GM19455 (cell line): ENCODE measurements around the gene MYO9B.

Source experiments
- ATAC-seq: cut with Tn5 transposase; IDR thresholded peaks from one replicate; pipeline ENCODE4 v1.9.1; 2021; ENCODE audit not compliant: unreplicated experiment

Gene MYO9B

DNA sequence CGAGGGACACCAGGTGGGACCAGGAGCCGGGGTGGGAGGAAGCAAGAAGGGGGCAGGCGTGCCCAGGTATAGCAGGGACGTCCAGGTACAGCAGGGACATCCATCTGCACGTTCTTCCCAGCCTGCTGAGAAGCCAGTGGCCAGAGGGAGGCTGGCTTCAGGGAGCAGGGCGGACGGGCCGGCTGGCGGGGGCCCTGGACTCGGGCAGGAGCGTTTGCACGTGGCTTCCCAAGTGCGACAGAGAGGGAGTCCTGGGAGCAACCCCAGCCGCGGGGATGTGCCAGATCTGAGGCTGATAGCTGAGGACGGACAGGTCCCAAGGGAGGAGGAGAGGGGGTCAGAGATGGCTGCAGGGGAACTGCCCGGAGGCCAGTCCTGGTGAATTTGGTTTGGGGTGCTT lies 36.7 kb downstream of the MYO9B start:
- ATAC-seq, result no peak

DNA sequence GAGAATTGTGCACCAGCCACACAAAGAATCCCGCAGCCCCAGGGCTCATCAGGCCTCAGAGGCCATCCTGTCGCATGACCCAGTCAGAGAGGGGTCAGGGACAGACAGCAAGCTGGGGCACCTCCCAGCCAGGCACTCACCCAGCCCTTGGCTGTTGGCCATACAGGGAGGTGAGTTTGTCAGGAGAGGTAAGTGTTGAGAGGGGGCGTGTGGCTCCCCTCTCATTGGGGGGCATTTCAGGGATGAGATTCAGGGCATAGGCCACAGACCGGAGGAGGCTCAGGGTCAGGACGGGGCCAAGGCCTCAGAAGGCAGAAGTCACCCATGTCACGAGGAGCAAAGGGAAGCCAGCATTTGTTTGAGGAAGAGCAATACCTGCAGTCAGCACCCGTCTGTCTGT lies 37.1 kb downstream of the MYO9B start:
- no peak for ATAC-seq

DNA sequence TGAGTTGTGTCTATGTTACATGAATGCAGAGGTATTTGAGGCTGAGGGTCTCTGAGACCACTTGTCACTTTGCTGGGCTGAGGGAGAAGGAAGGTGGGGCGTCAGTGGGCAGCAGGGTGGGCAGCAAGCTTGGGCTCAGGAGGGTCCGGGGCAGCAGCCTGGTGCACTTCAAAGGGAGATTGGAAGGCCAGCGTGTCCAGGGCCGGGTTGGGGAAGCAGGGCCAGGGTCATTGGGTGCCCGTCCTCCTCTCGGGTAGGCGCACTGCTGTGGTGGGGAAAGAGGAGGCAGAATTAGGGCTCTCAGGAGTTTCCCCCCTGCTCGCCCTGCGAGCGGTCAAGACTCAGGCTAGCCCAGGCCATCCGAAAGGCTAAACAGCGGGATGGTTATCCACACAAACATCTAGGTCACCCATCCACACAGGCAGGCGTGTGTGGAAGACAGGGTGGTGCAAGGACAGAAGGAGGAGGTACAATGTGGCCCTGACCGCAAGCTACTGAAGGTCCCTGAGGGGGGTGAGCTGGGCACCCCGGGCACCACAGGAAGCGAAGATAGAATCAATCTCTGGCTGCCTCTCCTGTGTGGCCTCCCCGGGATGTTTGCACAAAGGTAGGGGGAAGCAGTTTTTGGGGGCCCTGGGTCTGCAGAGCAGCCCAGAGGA lies 37.7 kb downstream of the MYO9B start:
- ATAC-seq, result no peak

DNA sequence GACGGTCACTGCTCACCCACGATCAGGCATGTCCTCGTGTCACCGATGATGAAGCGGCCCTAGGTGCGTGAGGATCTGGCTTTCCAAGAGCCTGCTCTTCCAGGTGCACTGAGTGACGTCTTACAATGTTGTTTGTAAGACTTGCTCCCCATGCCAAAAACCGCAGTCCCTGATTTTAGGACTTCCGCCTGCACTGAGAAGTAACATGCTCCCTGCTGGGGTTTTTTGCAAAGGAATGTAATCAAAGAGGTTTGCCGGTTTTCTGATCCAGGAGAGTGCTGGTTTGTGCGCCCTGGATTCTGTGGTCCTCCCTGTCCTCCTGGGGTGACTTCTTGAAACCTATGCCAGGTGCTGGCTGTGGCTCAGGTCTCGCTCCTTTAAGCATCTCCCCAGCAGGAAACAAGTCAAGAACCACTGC lies 38.8 kb downstream of the MYO9B start:
- no peak for ATAC-seq

DNA sequence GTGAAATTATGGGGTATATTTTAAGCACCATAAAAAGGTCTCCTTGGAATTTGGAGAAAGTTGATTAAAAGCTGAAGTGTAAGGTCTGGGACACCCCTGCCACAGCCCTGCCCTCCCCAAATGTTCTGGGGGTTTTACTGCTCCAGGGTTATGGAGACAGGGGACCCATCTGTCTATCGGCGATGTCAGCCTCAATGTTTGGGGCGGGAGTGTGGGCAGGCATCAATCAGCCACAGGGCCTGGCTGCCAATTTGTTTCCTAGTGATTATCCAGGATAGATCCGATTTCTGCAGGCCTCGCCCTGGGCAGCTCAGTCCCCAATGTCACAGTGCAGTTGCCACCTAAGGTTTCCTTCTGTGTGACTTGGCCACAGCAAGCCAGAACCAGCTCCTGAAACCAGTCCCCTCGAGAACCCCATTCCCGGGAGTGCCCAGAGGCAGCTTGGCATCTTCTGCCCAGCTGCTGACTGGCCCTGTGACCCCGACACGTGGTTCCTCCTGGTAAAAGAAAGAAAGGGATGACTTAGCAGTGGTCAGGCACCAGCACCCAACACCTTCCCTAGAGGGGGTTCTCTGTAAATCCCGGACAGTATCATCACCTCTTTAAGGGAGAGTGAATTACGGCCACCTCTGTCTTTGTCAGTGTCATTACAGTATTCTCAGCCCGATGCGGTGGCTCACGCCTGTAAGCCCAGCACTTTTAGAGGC lies 41.6 kb downstream of the MYO9B start:
- ATAC-seq, result no peak

DNA sequence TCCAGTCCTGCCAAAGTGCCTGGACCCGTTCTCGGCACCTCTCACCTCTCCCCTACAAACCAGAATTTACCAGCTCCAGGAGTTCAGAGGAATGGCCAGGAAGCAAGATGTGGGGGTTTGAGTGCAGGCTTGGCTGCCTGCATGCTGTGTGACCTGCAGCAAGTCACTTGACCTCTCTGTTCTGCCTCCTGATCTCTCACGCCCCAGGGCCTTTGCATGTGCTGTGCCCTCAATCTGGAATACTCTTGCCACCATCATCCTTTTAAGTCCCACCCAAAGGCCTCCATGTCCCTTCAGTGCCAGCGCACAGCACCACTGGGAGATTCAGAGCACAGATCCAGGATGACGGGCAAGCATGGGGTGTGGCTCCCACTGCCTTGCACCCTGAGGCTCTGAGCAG lies 43.4 kb downstream of the MYO9B start:
- ATAC-seq, result no peak

DNA sequence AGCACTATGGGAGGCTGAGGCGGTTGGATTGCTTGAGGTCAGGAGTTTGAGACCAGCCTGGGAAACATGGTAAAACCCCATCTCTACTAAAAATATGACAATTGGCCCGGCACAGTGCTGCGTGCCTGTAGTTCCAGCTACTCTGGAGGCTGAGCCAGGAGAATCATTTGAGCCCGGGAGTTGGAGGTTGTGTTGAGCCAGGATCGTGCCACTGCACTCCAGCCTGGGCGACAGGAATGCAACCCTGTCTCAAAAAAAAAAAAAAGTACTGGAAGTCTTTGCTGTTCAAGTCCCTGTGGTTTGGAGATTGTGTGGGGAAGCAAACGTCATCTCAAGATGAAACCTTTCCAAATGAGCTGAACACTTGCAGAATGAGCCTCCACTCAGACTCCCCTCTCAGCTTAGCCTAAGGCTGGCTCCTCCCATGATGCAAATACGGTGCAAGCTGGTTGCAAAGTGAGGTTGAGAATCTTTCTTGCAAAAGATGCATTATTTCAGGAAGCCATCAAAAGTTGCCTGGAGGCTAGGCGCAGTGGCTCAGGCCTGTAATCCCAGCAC lies 46.2 kb downstream of the MYO9B start:
- no peak for ATAC-seq

DNA sequence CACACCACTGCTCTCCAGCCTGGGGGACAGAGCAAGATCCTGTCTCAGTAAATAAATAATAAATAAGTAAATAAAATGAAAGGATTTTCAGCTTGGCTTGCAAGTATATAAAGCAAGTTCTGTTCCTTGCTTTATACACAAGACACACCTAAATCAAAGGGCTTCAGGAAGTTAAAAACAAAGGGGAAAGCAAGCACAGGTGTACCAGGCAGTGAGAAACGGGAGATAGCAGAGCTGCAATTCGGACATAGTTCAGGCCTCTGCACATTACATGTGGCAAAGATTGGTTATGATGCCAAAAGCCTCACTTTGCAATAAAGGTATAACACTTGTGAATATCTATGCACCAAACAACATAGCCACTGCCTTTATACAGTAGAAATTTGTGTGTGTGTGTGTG lies 47.5 kb downstream of the MYO9B start:
- ATAC-seq, result no peak

DNA sequence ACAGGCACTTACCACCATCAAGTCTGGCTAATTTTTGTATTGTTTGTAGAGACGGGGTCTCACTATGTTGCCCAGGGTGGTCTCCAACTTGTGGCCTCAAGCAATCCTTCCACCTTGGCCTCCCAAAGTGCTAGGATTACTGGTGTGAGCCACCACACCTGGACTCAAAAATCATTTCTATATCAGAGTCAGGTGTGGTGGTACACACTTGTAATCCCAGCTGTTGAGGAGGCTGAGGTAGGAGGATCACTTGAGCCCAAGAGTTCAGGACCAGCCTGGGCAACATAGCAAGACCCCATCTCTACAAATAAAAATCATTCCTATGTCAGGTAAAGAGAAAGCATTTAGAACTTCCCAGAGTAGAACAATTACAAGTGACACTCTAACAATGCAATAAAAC lies 48.4 kb downstream of the MYO9B start:
- ATAC-seq, result no peak

DNA sequence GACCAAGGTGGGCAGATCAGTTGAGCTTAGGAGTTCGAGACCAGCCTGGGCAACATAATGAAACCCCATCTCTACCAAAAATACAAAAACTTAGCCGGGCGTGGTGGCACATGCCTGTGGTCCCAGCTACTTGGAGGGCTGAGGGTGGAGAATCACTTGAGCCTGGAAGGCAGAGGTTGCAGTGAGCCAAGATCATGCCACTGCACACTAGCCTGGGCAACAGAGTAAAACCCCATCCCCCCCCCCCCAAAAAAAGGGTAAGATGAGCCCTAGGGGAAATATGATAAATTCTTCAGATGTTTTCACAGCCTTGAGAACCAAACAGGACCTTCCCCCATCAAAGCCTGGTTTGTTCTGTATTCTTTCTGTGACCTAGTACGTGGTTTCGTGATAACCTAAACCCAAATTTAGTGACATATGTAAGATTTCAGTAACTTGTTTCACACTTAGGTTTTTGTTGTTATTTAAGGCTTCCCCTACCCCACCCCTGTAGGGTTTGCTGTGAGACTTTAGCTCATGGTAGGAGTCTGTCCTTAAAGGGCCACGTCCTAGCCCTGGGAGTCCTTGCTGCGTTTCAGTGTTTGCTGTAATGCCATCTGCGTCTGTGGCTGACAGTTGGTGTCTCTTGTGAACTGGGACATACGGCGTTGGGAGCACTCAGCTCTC lies 49.6 kb downstream of the MYO9B start:
- ATAC-seq, result peak; percentile 77

DNA sequence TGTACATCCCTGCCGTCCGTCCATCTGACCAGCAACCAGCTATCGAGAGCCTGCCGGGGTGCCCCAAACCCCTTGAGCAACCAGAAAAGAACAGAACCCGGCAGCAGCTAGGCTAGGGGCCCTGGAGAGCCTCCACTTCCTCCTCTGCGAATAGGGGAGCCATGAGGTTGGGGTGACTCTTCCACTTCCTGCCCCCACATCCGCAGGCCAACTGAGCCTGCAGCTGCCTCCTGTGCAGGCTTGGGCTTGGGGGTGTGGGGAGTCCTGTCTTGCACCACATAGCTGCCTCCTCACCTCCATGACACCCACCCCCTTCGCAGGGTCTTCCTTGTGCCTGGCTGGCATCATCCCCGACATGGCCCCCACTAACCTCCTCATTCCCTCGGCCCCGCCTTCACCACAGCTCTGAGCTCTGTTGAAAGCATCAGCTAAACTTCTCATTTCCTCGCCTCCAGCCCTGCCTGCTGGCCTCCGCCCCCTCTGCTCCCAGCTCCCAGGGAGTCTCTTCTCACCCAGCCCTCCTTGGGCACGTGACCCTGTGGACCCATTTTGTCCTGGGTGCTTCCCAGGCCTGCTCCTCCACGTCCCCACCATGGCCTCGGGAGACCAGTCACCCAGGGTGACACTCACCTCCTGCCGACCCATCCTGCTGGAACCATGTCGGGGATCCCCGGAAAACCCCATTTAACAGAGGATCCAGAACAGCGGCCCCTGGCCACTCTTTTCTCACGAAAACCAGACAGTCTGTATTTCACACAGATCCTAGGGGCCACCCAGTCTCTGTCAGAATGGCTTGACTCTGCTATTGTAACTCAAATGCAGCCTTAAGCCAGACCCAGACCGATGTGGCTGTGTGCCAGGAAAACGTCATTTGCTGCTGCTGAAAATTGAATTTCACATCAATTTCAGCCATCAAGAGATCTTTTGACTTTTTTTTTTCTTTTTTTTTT lies 50.4 kb downstream of the MYO9B start:
- ATAC-seq, result peak; percentile 45

DNA sequence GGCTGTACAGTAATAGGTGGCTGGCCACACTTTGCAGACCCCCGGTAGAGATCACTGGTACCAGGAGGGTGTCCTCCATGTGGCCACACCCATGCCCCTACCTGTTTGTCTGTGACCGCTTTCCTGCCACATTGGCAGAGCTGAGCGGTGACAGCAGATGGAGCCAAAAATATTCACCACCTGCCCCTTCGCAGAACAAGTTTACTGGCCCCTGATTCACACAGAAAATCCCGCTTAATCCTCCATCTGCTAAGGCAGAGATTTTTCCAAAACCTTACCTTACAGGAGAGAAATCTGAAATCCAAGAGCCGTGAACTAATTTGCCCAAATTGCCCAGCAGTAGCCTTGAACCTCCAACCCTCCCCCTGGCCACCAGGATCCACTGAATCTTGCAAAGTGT lies 52.1 kb downstream of the MYO9B start:
- ATAC-seq, result no peak

DNA sequence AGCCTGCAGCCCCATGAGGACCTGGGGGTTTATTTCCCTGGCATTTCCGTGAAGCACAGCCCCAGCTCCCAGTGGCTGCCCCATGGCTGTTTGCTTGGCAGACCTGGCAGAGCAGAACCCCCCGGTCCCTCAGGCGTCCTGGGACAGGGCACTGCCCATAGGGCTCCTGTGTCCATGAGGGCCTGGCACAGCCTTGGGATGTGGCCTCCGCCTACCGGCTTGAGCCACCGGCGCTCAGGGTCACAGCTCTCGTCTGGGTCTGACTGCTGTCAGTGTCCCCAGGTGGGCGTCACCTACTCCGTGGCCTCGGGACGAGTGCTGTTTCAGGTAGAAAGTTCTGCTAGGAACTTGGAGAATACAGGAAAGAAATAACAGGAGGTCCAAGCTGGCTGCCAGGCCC lies 52.8 kb downstream of the MYO9B start:
- ATAC-seq, result no peak

DNA sequence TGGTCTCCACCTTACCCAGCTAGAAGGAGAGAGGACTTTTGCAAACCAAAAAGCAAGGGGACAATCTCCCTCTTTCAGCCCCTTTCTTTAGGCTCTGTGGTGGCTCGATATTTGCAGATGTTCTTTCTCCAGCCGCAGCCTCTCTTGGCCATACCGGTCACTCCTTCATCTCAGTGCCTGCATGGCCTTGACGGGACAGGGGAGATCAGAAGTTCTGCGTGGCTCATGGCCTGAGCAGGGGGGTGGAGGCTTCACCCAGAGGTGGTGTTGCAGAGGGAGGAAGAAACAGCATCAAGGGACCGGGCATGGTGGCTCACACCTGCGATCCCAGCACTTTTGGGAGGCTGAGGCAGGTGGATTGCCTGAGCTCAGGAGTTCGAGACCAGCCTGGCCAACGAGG lies 53.2 kb downstream of the MYO9B start:
- ATAC-seq, result no peak

DNA sequence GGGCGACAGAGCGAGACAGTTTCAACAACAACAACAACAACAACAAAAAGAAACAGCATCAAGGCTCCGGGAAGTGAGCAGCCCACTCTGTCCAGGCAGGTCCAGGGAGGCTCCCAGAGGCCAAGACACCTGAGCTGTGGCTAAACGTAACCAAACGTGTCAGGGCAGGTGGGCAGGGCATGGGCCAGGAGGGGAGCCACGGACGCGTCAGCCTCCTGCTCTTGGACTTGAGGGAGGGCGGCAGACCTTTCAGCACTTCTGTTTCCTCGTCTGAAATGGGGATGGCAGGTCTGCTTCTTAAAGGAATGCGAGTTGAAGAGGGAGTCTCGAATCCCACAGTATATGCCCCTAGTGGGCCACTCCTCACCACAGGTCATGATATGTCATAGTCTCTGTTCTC lies 53.8 kb downstream of the MYO9B start:
- no peak for ATAC-seq

DNA sequence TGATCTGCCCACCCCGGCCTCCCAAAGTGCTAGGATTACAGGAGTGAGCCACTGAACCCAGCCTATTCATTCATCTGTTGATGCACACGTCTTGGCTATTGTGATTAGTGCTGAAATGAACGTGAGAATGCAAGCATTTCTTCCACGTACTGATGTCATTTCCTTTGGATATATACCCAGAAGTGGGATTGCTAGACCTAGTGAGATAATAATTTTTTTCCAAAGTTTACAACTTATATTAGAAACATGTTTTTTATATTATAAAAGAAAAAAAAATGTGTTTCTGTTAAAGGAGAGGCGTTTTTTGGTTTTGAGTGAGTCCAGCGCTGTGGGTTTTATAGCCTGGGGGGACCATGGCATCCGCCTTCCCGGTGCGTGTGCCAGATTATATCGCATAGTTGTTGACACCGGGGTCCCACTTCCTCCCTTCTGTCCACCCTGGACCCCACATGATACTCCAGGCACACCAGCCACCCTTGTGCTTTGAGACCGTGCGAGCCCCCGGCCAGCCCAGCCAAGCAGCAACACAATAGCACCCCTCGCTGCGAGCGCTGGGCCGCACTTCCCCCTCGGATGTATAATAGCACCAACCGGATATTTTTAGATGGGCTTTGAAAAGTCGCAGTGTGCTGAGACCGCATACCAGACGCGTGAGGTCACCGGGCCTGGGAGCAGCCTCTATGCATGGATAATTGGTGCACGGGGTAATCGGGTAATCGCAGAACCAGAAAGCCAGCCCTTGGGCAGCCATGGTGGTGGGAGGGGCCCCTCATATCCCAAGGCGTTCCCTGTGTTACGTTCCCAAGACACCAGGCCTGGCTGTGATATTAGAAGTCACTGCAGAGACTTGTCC lies 59.6 kb downstream of the MYO9B start:
- no peak for ATAC-seq

DNA sequence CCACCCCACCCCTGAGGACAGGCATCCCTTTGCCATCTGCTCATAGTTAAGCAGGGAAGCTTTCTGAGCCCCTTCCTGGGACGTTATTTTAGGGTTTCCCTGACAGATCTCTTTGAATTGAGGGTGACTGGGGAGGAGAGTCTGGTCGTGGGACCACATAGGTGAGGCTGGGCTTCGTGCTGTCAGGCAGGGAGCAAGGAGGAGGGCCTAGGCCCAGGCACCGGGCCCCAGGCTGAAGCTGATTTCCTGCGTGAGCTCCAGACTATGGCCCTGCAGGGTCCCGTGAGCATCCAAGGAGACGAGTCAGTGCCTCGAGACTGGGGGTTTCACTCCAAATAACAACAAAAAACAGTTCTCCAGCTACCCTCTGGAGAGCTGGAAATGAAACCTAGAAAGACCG lies 60.4 kb downstream of the MYO9B start:
- ATAC-seq, result no peak

DNA sequence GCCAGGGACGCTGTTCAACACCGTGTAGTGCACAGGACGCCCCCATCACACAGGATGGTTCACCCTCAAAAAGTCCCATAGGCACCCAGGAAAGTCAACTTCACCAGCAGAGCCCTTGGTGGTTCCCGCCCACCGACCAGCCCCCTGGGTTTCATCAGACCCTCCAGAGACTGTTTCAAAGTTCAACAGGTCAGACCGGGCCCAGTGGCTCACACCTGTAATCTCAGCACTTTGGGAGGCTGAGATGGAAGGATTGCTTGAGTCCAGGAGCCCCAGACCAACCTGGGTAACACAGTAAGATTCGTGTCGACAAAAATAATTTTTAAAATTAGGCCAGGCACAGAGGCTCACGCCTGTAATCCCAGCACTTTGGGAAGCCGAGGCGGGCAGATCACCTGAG lies 61.0 kb downstream of the MYO9B start:
- ATAC-seq, result no peak

DNA sequence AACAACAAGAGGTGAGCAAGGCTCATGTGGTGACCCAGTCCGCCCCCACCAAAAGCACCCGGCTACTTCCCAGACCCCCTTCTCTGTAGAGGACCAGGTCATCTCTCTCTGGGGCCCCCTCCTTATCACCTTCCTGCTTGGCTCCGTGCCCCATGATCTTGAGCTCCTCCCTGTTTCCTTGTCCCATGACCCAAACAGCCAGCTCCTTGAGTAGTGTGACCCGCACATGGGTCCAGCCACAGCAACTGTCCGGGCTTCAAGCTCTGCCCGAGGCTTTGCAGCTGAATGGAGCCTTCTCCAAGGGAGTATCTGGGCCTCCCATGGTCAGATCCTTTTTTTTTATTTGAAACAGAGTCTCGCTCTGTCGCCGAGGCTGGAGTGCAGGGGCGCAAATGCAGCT lies 61.8 kb downstream of the MYO9B start:
- ATAC-seq, result no peak
